Activated CD4-positive, alpha-beta T cell treated with anti-CD3 and anti-CD28 coated beads for 24 hours (primary cell): ENCODE results near the gene SZRD1.
A peak's percentile ranks its signal among the peaks of the same experiment; 100 is the strongest.

Experiments
- DNase-seq, 2 donors: peaks; one replicate each; pipeline ENCODE4 v3.0.0-alpha.2; 2020; ENCODE audit warnings: low read depth in 2 of 2

SZRD1 gene

DNA sequence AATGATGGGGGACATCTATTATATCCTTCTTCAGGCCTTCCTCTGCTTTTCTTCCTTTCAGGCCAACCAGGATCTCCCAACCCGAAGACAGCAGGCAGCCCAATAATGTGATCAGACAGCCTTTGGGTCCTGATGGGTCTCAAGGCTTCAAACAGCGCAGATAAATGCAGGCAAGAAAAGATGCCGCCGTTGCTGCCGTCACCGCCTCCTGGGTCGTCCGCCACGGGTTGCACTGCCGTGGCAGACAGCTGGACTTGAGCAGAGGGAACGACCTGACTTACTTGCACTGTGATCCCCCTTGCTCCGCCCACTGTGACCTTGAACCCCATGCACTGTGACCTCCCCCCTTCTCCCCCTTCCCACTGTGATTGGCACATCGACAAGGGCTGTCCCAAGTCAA, 27.9 kb downstream of the SZRD1 start:
- DNase-seq, result no peak

DNA sequence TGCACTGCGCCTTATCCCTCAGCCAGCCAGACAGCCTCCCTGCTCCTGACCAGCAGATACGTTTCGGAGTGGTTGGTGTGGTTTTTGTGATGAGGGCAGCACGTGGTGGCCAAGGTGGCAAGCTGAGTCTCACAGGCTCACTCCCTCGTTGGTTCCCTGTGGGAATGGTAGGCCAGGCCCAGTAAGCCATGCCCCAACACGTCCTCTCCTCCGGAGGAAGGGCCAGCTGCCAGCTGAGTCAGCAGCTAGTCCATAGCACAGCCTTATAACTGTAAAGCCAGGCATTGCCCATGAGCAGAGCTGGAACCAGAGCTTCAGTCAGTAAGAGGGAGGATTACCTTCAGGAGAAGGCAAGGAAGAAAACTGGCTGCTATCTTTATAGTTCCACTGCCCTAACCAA, 29.5 kb downstream of the SZRD1 start:
- no peak for DNase-seq

DNA sequence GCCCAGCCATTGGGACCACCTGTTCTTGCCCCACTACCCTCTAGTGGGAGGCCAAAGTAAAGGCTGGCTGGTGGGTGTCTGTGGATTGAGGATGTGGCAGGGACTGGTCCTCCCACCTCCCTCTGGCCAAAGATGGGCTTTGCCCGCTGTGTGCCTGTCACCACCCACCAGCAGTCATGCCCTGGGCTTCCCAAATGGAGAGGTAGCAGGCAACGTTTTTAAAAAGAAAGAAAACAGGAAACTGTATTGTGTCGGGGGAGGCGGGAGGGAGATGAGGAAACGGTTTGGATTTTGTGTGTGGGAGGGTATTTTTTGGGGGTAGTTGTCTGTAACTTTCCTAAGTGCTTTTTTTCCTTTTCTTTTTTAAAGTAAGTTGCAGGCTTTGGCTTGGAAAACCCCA, 30.1 kb downstream of the SZRD1 start:
- no peak for DNase-seq

DNA sequence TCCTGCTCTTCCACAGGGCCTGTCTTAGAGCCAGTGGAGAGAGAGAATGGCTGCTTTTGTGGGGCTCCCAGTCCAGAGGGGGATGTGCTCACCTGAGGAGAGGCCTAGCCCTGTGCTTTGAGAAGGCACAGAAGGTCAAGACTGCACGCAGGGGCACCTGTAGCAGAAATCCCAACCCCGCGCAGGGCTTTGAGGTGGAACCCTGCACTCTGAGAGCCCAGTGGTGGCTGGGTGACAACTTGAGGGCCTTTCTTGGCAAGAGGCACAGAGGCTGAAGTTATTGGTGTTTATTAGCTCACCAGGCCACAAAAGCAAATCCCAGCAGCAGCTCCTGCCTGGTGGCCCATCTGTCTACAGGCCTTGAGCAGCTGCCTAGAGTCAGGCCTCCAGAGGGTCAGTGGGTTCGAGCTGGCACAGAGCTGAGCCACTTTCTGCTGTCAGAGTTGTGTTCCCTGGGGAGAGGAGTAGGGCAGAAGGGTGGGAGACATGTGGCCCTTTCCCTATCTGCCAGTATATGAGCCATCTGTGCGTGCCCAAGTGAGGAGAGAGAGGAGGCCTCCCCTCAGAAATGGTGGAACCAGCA, 31.4 kb downstream of the SZRD1 start:
- DNase-seq, result no peak

DNA sequence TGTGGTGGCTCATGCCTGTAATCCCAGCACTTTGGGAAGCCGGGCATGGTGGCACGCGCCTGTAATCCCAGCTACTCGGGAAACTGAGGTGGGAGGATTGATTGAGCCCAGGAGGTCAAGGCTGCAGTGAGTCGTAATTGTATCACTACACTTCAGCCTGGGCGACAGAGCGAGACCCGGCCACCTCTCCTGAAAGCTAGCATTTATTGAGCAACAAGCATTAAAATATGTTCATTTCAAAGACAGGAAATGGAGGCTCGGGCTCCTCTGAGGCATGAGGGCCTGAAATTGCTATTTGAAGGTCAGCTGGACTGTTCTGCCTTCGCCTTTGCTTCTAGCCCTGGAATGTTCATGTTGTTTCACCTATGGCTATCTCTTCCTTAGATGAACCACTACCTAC, 35.7 kb downstream of the SZRD1 start:
- no peak for DNase-seq

DNA sequence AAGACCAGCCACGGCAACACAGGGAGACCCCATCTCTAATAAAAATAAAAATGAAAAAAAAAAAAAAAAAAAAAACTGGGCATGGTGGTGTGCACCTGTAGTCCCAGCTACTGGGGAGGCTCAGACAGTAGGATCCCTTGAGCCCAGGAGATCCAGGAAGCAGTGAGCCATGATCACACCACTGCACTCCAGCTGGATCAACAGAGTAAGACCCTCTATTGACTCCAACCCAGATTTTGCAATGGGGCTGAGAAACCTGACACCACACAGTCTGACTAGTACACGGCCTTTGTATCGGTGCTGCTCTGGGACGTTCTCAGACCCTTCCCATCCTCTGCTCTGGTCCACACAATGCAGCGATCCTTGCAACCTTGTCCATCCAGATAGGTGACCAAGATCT, 38.4 kb downstream of the SZRD1 start:
- DNase-seq, result no peak

DNA sequence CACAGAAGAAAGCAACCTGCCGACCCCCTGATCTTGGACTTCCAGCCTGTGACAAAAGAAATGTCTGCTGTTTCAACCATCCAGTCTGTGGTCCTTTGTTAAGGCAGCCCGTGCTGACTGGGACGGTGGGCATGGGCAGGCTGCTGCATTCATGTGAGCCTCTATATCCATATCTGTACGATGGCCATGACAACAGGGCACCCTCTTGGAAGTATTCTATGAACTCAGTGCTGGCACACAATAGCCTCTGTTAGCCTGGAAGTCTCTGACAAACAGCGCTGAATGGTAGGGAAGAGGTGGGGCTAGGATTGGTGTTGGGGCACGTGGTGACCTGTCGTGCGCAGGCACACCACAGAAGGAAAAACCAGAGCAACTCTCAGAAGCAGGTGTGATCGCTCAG, 39.8 kb downstream of the SZRD1 start:
- no peak for DNase-seq

DNA sequence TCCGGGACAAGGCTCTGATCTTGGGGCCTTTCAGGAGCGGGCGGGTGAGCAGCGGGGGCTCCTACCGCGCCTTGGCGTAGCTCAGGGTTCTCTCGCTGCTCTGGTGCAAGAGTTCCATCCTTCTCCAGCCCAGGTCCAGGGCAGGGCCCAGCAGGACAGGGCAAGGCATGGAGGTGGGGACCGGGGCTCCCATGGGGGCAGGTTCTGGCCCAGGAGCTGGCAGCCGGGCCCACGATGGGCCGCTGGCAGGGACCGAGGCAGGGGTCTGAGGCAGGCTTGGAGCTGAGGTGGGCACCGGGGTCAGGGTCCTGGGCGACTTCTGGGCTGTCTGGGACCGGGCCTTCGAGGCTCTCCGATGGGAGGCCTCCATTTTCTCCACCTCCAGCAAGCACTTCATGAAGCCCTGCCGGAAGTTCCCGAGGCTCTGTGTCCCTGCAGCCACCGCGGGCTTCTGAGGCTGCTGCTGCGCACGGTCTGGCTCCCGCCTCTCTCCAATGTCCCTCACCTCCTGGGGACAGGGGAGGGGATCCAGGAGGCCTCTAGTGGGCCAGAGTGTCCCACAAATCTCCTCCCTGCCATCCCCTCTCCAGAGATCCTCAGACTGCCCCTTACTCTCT, 42.6 kb downstream of the SZRD1 start:
- DNase-seq, result no peak

DNA sequence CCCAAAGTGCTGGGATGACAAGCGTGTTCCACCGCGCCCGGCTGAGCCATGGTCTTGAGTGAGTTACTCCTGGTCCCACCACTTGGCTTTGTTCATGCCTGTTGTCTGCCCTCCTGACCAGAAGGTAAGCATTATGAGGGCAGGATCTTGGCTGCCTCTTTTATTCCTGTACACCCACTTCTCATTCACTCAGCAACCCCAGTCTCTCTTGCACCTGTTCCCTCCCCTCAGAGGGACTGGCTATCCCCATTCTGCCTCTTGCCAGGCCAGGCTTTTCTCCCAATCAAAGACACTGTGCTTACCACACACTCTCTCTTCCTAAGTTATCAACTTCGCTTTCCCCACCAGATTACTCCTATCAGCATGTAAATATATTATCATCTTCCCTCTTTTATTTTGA, 43.8 kb downstream of the SZRD1 start:
- DNase-seq, result no peak

DNA sequence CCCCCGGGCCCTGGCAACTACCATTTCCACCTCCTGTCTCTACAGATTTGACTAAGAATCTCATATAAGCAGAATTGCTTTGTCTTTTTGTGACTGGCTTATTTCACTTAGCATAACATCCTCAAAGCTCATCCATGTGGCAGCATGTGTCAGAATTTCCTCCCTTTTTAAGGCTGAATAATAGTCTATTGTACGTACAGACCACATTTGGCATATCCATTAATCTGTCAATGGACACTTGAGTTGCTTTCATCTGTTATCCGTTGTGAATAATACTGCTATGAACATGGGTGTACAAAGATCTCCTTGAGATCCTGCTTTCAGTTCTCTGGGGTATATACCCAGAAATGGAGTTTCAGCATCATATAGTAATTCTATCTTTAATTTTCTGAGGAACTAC, 46.1 kb downstream of the SZRD1 start:
- no peak for DNase-seq

DNA sequence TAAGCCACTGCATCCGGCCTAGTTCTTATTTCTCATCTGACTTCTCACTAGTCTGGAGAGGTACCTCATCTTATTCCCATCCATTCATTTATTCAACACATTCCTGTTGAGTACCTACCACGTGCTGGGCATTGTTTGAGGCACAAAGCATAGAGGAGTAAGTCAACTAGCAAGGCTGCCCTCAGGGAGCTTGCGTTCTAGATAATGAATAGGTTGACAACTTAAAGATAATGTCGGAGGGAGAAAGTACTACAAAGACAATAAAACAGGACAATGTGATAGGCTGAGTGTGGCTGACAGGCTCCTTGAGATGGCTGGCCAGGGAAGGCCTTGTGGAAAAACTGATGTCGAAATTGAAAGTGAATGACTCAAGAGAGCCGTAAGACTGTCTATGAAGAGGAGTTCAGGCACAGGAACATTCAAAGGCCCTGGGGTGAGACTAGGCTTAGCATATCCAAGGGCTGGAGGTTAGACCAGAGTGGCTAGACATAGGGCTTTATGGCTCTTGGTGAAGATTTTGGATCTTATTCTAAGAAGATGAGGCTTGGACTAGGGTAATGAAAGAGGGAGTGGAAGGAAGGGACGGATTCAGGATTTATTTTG, 51.9 kb downstream of the SZRD1 start:
- DNase-seq, result no peak

DNA sequence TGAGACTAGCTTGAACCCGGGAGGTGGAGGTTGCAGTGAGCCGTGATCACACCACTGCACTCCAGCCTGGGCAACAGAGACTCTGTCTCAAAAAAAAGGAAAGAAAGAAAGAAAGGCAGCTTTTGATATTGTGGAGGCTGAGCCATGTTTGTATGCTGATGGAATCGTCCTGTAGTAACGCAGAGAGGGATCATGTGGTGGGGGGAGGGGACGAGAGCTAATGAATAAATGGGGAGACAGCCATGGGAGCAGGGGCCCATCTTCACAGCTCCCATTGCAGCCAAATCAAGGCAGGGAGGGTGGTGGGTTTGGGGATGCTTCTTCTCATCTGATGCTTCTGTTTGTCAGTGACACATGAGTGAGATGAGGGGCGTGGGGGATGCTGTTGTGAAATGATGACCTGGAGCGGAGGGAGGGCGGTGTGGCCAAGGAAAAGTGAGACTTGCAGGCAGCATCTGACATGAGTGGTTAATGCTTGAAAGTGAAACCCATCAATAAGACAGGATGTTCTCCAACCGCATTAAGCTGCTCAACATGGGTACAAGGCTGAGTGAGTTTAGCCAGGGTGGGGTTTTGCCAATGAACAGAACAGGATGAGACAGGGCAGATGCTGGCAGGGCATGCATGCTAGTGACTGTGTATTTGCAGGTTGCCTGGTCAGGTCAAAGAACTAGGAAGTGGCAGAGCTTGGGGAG, 53.5 kb downstream of the SZRD1 start:
- DNase-seq, result peak; percentile 31 to 48

DNA sequence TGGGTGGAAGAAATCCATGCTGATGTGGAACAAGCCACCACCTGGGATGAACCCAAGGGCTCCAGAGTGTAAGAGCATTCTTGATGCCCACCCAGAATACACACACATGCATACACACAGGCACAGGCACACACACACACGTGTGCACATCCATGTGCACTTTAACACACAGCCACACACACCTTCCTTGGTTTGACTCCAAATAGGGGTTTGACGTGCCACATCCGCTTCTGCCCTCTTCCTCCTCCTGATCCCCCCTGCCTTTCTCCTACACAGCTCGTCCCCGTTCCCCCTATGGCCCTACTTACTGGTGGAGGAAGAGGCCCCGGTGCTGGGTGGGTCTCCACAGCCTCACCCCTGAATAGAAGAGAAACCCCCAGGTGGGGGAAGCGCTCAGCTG, 54.2 kb downstream of the SZRD1 start:
- DNase-seq, result no peak

DNA sequence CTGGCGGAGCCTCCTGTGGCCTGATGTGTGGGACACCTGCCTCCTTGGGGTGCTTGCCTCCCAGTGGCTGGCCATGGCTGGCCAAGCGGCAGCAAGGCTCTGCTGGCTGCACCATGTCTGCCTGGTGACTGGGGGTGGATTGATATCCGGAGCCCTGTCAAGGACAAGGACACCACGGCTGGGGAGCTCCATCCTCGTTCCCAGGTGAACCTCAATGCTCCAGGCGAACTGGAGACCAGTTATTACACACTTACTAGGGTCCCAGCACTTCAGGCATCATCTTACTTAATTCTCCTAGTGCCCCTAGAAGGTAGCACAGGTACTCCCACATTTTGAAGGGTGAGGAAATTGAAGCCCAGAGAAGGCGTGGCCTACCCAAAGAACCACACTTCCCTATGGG, 55.0 kb downstream of the SZRD1 start:
- DNase-seq, result no peak

DNA sequence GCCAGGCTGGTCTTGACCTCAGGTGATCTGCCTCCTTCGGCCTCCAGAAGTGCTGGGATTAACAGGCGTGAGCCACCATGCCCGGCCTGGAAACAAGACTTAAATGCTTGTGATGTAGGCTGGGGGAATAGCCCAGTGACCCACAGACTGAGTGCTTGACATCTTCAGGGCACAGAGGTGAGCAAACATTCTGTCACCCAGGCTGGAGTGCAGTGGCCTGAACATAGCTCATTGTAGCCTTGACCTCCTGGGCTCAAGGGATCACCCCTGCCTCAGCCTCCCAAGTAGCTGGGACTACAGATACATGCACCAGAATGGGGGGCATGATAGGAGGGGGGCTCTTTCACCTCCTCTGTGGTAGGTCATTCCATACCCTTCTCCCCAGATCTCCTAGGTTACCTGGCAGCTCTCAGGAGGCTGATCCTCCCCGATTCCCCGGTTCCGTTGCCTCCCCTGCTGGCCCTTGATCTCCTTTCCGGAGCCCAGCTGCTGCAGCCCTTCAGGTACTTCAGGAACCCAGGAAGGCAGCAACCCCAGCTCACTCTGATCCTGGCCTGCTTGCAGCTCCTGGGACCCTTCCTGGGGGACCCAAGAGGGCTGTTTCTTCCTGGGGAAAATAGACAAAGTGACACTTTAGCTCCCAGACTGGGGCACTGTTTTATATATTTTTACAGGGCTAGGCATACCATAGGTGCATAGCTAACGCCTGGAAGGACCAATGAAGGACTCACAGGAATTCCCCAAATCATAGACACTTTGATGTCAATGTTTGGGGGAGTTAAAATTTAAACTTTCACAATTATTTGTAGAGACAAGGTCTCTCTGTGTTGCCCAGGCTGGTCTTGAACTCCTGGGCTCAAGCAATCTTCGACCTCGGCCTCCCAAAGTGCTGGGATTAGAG, 58.3 kb downstream of the SZRD1 start:
- no peak for DNase-seq

DNA sequence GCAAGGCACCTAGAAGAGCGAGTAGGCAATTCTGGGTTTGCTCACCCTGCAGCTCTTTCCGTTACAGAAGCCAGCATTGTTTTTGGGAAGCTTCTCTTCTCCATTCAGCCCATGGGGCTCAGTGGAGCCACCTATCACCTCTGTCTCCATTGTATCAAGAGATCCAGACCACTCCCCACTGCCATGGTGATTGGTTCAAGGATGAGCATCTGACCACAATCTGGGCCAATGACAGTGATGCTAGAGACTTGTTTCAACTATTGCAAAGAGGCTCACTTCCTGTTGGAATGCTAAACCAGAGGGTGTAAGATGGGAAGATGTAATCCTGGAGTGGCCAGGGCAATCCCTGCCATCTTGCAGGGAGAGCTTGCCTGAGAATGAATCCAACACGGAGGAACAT, 63.6 kb downstream of the SZRD1 start:
- no peak for DNase-seq

DNA sequence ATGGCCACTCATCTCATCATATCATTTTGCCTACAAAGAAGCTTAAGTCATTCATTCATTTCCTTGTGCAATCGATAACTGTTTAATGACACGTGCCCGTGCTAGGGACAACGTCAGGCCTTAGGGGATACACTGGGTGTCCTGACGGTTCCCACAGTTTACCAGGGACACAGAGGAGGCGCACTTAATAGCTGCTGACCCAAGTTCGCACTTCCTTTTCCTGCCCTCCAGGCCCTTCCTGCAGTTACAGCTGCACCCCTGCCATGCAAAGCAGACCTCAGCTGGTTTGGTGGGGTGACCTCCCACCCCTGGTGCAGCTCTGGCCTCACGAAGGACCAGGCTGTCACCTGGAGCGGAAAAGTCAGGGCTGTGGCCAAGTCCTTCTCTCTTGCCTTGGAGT, 66.0 kb downstream of the SZRD1 start:
- DNase-seq, result no peak

DNA sequence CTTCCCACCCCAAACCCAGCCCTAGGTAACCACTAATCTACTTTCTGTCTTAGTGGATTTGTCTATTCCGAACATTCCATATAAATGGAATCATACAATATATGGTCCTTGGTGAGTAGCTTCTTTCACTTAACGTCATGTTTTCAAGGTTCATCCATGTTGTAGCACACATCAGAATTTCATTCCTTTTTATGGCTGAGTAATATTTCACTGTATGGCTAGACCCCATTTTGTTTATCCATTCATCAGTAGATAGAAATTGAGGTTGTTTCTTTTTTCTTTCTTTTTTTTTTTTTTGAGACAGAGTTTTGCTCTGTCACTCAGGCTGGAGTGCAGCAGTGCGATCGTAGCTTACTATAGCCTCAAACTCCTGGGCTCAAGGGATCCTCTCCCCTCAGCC, 67.0 kb downstream of the SZRD1 start:
- DNase-seq, result no peak

DNA sequence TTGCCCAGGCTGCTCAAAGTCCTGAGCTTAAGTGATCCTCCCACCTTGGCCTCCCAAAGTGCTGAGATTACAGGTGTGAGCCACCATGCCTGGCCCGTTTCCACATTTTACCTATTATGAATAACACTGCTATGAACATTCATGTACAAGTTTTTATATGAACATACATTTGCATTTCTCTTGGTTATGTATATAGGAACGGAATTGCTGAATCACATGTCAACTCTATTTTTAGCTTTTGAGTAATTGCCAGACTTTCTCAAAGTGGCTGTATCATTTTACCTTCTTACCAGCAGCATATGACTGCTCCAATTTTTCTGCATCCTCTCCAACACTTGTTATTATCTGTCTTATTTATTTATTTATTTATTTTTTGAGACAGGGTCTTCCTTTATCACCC, 67.5 kb downstream of the SZRD1 start:
- DNase-seq, result no peak

DNA sequence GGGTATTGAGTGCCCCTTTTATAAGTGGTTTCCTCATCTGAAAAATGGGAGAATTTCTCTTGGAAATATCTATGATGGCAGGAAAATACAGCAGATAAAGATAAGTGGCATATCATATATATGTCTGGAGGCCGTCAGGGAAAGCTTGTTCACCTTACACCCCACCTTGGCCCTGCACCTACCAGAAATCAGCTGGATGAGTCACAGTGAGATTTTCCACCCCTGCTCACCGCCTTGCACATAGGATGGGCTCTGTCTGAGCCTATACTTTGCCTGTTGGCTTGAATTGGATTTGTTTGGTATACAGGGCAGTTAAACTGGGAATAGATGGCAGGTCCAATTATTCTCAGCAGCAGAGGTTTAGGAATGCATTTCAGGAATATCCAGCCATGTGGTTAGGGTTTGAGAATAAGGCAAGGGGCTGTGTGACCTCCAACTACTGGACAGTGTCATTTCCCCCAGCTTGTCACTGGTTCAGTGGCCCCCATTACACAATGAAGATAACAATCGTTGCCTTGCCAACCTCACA, 70.0 kb downstream of the SZRD1 start, which contains the start of gene SPATA21:
Gene SPATA21 (minus strand): TSS at position 479 of the 529 bp plus-strand sequence. CDS start 6,053 bp downstream, outside the sequence.
- DNase-seq, result no peak

DNA sequence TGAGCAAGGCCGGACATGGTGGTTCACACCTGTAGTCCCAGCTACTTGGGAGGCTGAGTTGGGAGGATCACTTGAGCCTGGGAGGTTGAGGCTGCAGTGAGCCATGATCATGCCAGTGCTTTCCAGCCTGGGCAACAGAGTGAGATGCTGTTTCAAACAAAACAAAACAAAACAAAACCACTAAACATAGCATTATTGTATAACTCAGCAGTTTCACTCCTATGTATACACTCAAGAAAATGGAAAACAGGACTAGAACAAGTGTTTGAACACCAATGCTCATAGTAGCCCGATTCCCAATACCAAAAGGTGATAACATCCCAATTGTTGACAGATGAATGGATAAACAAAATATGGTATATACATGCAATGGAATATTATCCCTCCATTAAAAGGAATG, 71.5 kb downstream of the SZRD1 start:
- no peak for DNase-seq

DNA sequence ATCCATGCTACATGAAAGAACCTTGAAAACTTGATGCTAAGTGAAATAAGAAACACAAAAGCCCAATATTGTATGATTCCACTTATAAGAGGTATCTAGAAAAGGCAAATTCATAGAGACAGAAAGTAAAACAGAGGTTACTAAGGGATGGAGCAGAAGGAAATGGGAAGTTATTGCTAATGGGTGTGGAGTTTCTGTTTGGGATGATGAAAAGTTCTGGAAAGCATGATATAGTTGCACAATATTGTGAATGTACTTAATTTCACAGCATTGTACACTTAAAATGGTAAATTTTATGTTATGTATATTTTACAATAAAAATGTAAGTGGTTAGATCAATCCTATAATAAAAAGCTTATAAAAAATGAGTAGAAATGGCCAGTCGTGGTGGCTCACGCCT, 71.9 kb downstream of the SZRD1 start:
- no peak for DNase-seq
